IPS-NIHi11 (cell line): Measurements from ENCODE around the gene SCYGR1.
"Not testable (repeated sequence)": the region's sequence is repeated elsewhere in the genome, so short reads cannot be mapped to it uniquely, and the experiment has no call there.

Source experiments
- DNase-seq: peaks from one replicate; pipeline ENCODE4 v3.0.0; 2012; ENCODE audit warnings: mixed read lengths, low spot score

The SCYGR1 gene

GRCh38 chr2:227370791-227371312 is 16.9 kb downstream of the SCYGR1 start:
- DNase-seq: no peak

- DNase-seq: no peak
Observed at GRCh38 chr2:227370092-227370491, 17.7 kb downstream of the SCYGR1 start.

- no peak for DNase-seq
Observed at GRCh38 chr2:227368574-227368973, 19.2 kb downstream of the SCYGR1 start.

- no peak for DNase-seq
Observed at GRCh38 chr2:227367427-227367795, 20.3 kb downstream of the SCYGR1 start.

GRCh38 chr2:227366769-227367426 is 20.9 kb downstream of the SCYGR1 start:
- no peak for DNase-seq

- DNase-seq: no peak
Observed at GRCh38 chr2:227365833-227366232, 21.9 kb downstream of the SCYGR1 start.

- DNase-seq: not testable (repeated sequence)
Observed at GRCh38 chr2:227364585-227365263, 23.0 kb downstream of the SCYGR1 start.

GRCh38 chr2:227363756-227364155 is 24.0 kb downstream of the SCYGR1 start:
- DNase-seq: no peak

GRCh38 chr2:227360351-227360750 is 27.4 kb downstream of the SCYGR1 start:
- DNase-seq: no peak

GRCh38 chr2:227351639-227352038 is 36.1 kb downstream of the SCYGR1 start:
- no peak for DNase-seq

- DNase-seq: no peak
Observed at GRCh38 chr2:227349989-227350612, 37.6 kb downstream of the SCYGR1 start.

- no peak for DNase-seq
Observed at GRCh38 chr2:227348324-227348723, 39.4 kb downstream of the SCYGR1 start.

GRCh38 chr2:227347117-227347516 is 40.6 kb downstream of the SCYGR1 start:
- peak; percentile 7 for DNase-seq

- no peak for DNase-seq
Observed at GRCh38 chr2:227344231-227344630, 43.5 kb downstream of the SCYGR1 start.

GRCh38 chr2:227341553-227341952 is 46.2 kb downstream of the SCYGR1 start:
- DNase-seq: no peak

GRCh38 chr2:227340106-227340505 is 47.6 kb downstream of the SCYGR1 start:
- no peak for DNase-seq

GRCh38 chr2:227339098-227339599 is 48.6 kb downstream of the SCYGR1 start:
- DNase-seq: no peak
